GM12865 (cell line): Measurements from ENCODE around the gene TMEM97.

Source experiments
- DNase-seq: peaks from one replicate; pipeline ENCODE4 v3.0.0; 2010; ENCODE audit warnings: low read depth
- H3K4me3 ChIP-seq: 2 replicates; pipeline ENCODE4 v1.5.1; 2011; ENCODE audit warnings: mild to moderate bottlenecking, low read depth, low read length, control low read depth
- CTCF ChIP-seq: IDR thresholded peaks from 2 replicates; pipeline ENCODE4 v1.5.1; 2011; ENCODE audit warnings: low read length, control low read depth, low read depth, inconsistent platforms; ENCODE audit not compliant: insufficient read depth; ENCODE audit errors: missing control alignments

TMEM97 gene

GRCh38 chr17:28293994-28294393 is 25.0 kb upstream of the TMEM97 start:
- no peak for DNase-seq
- TF ChIP-seq CTCF, result no peak

GRCh38 chr17:28295677-28296578 is 23.1 kb upstream of the TMEM97 start:
- H3K4me3 ChIP-seq, result no peak overlapping the region
- DNase-seq, result no peak
- TF ChIP-seq CTCF, result no peak

More at GRCh38 chr17:28293994-28294393, 25.0 kb upstream of the TMEM97 start:
- H3K4me3 ChIP-seq, result no peak overlapping the region

- no peak overlapping the region for H3K4me3 ChIP-seq
These were observed 20.6 kb upstream of the TMEM97 start for GRCh38 chr17:28298449-28298848.

GRCh38 chr17:28306954-28307401 is 12.0 kb upstream of the TMEM97 start:
- no peak for DNase-seq
- TF ChIP-seq CTCF, result no peak
- H3K4me3 ChIP-seq, result no peak overlapping the region

More at GRCh38 chr17:28298449-28298848, 20.6 kb upstream of the TMEM97 start:
- no peak for DNase-seq
- TF ChIP-seq CTCF, result no peak

GRCh38 chr17:28313841-28314240 is 5.2 kb upstream of the TMEM97 start:
- DNase-seq, result no peak
- no peak for TF ChIP-seq CTCF
- H3K4me3 ChIP-seq, result no peak overlapping the region

- DNase-seq, result no peak
- H3K4me3 ChIP-seq, result no peak overlapping the region
- TF ChIP-seq CTCF, result no peak
These were observed 2.9 kb upstream of the TMEM97 start for GRCh38 chr17:28315846-28316705.
